SK-N-SH (cell line): ENCODE measurements around the gene GALNT18. TPM values are rescaled to one million over a fixed set of nuclear protein-coding genes. Genes with fewer than 3 reads are reported as not detected.

ENCODE experiments used
- CTCF ChIA-PET: fragments of 300-600, 350-600 bp; formaldehyde crosslinking; extraction: SDS; loops from one replicate; lab custom pipeline; 2021; lab: Yijun Ruan, JAX
- POLR2A ChIA-PET: fragments of 350-600 bp; sonication (Branson Sonifier 250); formaldehyde crosslinking; extraction: SDS; loops from one replicate; lab custom pipeline; 2020; ENCODE audit warnings: antibody characterized with exemption, inconsistent platforms; lab: Yijun Ruan, JAX
- DNase-seq: peaks from one replicate; pipeline ENCODE4 v3.0.0; 2012
- H2AFZ ChIP-seq: fragments of 200-600 bp; sonication (generic); 2 replicates; pipeline ENCODE4 v1.8.1; 2016; ENCODE audit warnings: antibody characterized with exemption, mild to moderate bottlenecking, low read depth
- H3F3A ChIP-seq: fragments of 200-600 bp; sonication (generic); replicated peaks from 2 replicates; pipeline ENCODE3; 2016; ENCODE audit warnings: antibody characterized with exemption, mild to moderate bottlenecking; ENCODE audit not compliant: insufficient read depth
- H3K27ac ChIP-seq, 2 experiments: fragments of 200-500 bp in 1 of 2; fragments of 200-600 bp in 1 of 2; sonication (Bioruptor generic) in 1 of 2; sonication (generic), shearing (Covaris generic) in 1 of 2; 2 replicates each; pipeline versions ENCODE4 v1.5.1 to v1.6.1; 2014 to 2016; ENCODE audit warnings: low read depth in 2 of 2, inconsistent platforms in 1 of 2, low read length in 1 of 2, mild to moderate bottlenecking in 1 of 2, mixed read lengths in 1 of 2
- H3K27me3 ChIP-seq: fragments of 200-600 bp; sonication (generic), shearing (Covaris generic); 2 replicates; pipeline ENCODE4 v1.6.1; 2016; ENCODE audit warnings: mixed run types; ENCODE audit not compliant: insufficient read depth
- H3K36me3 ChIP-seq, 2 experiments: fragments of 200-500 bp in 1 of 2; fragments of 200-600 bp in 1 of 2; sonication (Bioruptor generic) in 1 of 2; sonication (generic) in 1 of 2; replicated peaks in 1 of 2; 2 replicates each; pipeline versions ENCODE3 to v1.5.1; 2014 to 2016; ENCODE audit warnings: low read length in 1 of 2, mild to moderate bottlenecking in 1 of 2; ENCODE audit not compliant: insufficient read depth in 2 of 2, control insufficient read depth in 1 of 2
- H3K4me1 ChIP-seq, 2 experiments: fragments of 200-500 bp in 1 of 2; fragments of 200-600 bp in 1 of 2; sonication (Bioruptor generic) in 1 of 2; sonication (generic), shearing (Covaris generic) in 1 of 2; 2 replicates each; pipeline versions ENCODE4 v1.5.1 to v1.6.1; 2014 to 2016; ENCODE audit warnings: low read depth in 1 of 2, low read length in 1 of 2, mixed run types in 1 of 2; ENCODE audit not compliant: insufficient read depth in 2 of 2, control insufficient read depth in 1 of 2
- H3K4me2 ChIP-seq: fragments of 200-600 bp; sonication (generic), shearing (Covaris generic); 2 replicates; pipeline ENCODE4 v1.6.1; 2017; ENCODE audit warnings: mixed run types
- H3K4me3 ChIP-seq, 2 experiments: fragments of 200-500 bp in 1 of 2; fragments of 200-600 bp in 1 of 2; sonication (Bioruptor generic) in 1 of 2; sonication (generic), shearing (Covaris generic) in 1 of 2; 2 replicates each; pipeline versions ENCODE4 v1.5.1 to v1.8.1; 2014 to 2016; ENCODE audit warnings: low read depth in 2 of 2, inconsistent platforms in 1 of 2, low read length in 1 of 2, mild to moderate bottlenecking in 1 of 2, mixed read lengths in 1 of 2, moderate library complexity in 1 of 2
- H3K79me2 ChIP-seq: fragments of 200-600 bp; sonication (generic); 2 replicates; pipeline ENCODE4 v1.8.1; 2017; ENCODE audit warnings: mild to moderate bottlenecking; ENCODE audit not compliant: insufficient read depth
- H3K9ac ChIP-seq: fragments of 200-600 bp; sonication (generic); 2 replicates; pipeline ENCODE4 v1.6.1; 2017; ENCODE audit warnings: mixed run types
- H3K9me2 ChIP-seq: fragments of 200-600 bp; sonication (generic); 2 replicates; pipeline ENCODE4 v1.6.1; 2017; ENCODE audit warnings: mixed run types
- H3K9me3 ChIP-seq: fragments of 200-600 bp; sonication (generic); 2 replicates; pipeline ENCODE4 v1.6.1; 2017; ENCODE audit warnings: mixed run types, mild to moderate bottlenecking, moderate library complexity
- H4K20me1 ChIP-seq: fragments of 200-600 bp; sonication (generic); 2 replicates; pipeline ENCODE4 v1.6.1; 2017; ENCODE audit warnings: mild to moderate bottlenecking, mixed run types; ENCODE audit not compliant: insufficient read depth
- ELF1 ChIP-seq: IDR thresholded peaks from 2 replicates; pipeline ENCODE4 v1.4.0; 2012
- EP300 ChIP-seq, 2 experiments: IDR thresholded peaks; 2 replicates each; pipeline versions ENCODE4 v1.4.0 to v1.6.1; 2012; ENCODE audit warnings: borderline replicate concordance in 1 of 2, low read depth in 1 of 2, low read length in 1 of 2
- GABPA ChIP-seq: IDR thresholded peaks from 2 replicates; pipeline ENCODE4 v1.4.0; 2012; ENCODE audit warnings: low read depth, mild to moderate bottlenecking
- IRF3 ChIP-seq: fragments of 150-350 bp; IDR thresholded peaks from 2 replicates; pipeline ENCODE4 v1.6.1; 2016; ENCODE audit warnings: mild to moderate bottlenecking, low read depth, low read length
- NFIC ChIP-seq: IDR thresholded peaks from 2 replicates; pipeline ENCODE4 v1.4.0; 2012; ENCODE audit warnings: borderline replicate concordance
- NRF1 ChIP-seq: IDR thresholded peaks from 2 replicates; pipeline ENCODE4 v1.6.1; 2012; ENCODE audit warnings: low read depth, mild to moderate bottlenecking, low read length
- PBX3 ChIP-seq: IDR thresholded peaks from 2 replicates; pipeline ENCODE4; 2012
- POLR2AphosphoS5 ChIP-seq: IDR thresholded peaks from 2 replicates; pipeline ENCODE4 v1.6.1; 2012; ENCODE audit warnings: low read depth, low read length
- RCOR1 ChIP-seq: fragments of 150-350 bp; IDR thresholded peaks from 2 replicates; pipeline ENCODE4 v1.6.1; 2017; ENCODE audit warnings: antibody characterized with exemption, low read length
- RXRA ChIP-seq: IDR thresholded peaks from 2 replicates; pipeline ENCODE4 v1.4.0; 2012; ENCODE audit warnings: low read depth, mild to moderate bottlenecking, borderline replicate concordance
- SMC3 ChIP-seq: IDR thresholded peaks from 2 replicates; pipeline ENCODE4 v1.6.1; 2012; ENCODE audit warnings: low read depth, low read length, improper control_type of control experiment
- USF2 ChIP-seq: fragments of 150-350 bp; IDR thresholded peaks from 2 replicates; pipeline ENCODE4 v1.6.1; 2017; ENCODE audit warnings: antibody characterized with exemption, low read length, low read depth, borderline replicate concordance
- ZBTB33 ChIP-seq: IDR thresholded peaks from 2 replicates; pipeline ENCODE4 v1.4.0; 2012; ENCODE audit warnings: low read depth, borderline replicate concordance
- WGBS: methylation state at CpG from one replicate; pipeline ENCODE4 v1.1.6; 2017; ENCODE audit warnings: low lambda C conversion rate; 5-methylcytosine and 5-hydroxymethylcytosine counted together
- polyA plus RNA-seq, 3 experiments: library from polyadenylated mRNA; depleted of rRNA; stranded (reverse); fragments of >200 nt; gene quantifications; 2 replicates each; pipeline ENCODE4 v1.2.3, GENCODE V29; 2012

The GALNT18 gene
- polyA plus RNA-seq, 1 of the 3 experiments (the other 2 are of a cell fraction): 0.64 TPM

- H3K4me2 ChIP-seq: no peak overlapping the region
- ChIA-PET CTCF (interaction anchor here (0.8 to 1.0 kb wide), 2 partner anchors 18 to 274 kb away, joined by 3 read pairs; no protein-coding TSS in a partner anchor), POLR2A (no interaction called here)
- no peaks in the 10 kb centered on the region for H3K27me3 ChIP-seq
- no peak overlapping the region for H3K4me3 ChIP-seq
- WGBS: 67% methylated on average over 13 of the region's 14 CpGs
- no peak overlapping the region for H2AFZ ChIP-seq
- H4K20me1 ChIP-seq: no peaks in the 10 kb centered on the region
- H3K27ac ChIP-seq: no peak overlapping the region
- H3K9ac ChIP-seq: no peak overlapping the region
- no peak for DNase-seq
- H3K4me1 ChIP-seq: peaks cover 0 to 17% of the 10 kb centered on the region in 2 experiments; a peak in 1 of 4 replicates
- no peaks in the 10 kb centered on the region for H3K36me3 ChIP-seq
- H3K9me2 ChIP-seq: no peaks in the 10 kb centered on the region
- no peaks in the 10 kb centered on the region for H3F3A ChIP-seq
- no peaks in the 10 kb centered on the region for H3K79me2 ChIP-seq
- TF ChIP-seq POLR2AphosphoS5 (no peak), GABPA (no peak), NRF1 (no peak), RXRA (no peak), USF2 (no peak)
- H3K9me3 ChIP-seq: no peaks in the 10 kb centered on the region
Measured at GRCh38 chr11:11569936-11570491, 51.8 kb downstream of the GALNT18 start.

GRCh38 chr11:11568651-11569229 is 53.1 kb downstream of the GALNT18 start:
- CTCF ChIA-PET: no interaction called here

GRCh38 chr11:11567936-11568650 is 53.7 kb downstream of the GALNT18 start:
- Histone ChIP-seq H3K9me3 (no peaks in the 10 kb centered on the region), H3F3A (no peaks in the 10 kb centered on the region), H3K27me3 (no peaks in the 10 kb centered on the region), H3K27ac (no peak overlapping the region), H3K4me2 (no peak overlapping the region), H3K9me2 (no peaks in the 10 kb centered on the region), H3K9ac (no peak overlapping the region), H3K36me3 (no peaks in the 10 kb centered on the region), H3K4me1 (peaks cover 0 to 14% of the 10 kb centered on the region in 2 experiments; a peak in 1 of 4 replicates), H3K79me2 (no peaks in the 10 kb centered on the region), H4K20me1 (no peaks in the 10 kb centered on the region), H2AFZ (no peak overlapping the region), H3K4me3 (no peak overlapping the region)
- WGBS: 57% methylated on average over 7 of the region's 7 CpGs
- DNase-seq: no peak
- ChIA-PET CTCF (no interaction called here), POLR2A (no interaction called here)
- TF ChIP-seq USF2: no peak
- TF ChIP-seq IRF3: no peak
- no peak for TF ChIP-seq NRF1
- TF ChIP-seq EP300 (IDR thresholded peaks at IDR 0.05; ENCODE audit: borderline replicate concordance in 1 of 2, low read depth in 1 of 2, low read length in 1 of 2): no peak
- TF ChIP-seq PBX3: no peak
- TF ChIP-seq NFIC: no peak
- TF ChIP-seq ZBTB33: no peak
- TF ChIP-seq RCOR1: no peak

More at GRCh38 chr11:11568651-11569229, 53.1 kb downstream of the GALNT18 start:
- Histone ChIP-seq H3K9me3 (no peaks in the 10 kb centered on the region), H3F3A (no peaks in the 10 kb centered on the region), H3K9me2 (no peaks in the 10 kb centered on the region), H2AFZ (no peak overlapping the region), H3K79me2 (no peaks in the 10 kb centered on the region), H3K36me3 (no peaks in the 10 kb centered on the region), H3K27me3 (no peaks in the 10 kb centered on the region), H3K9ac (no peak overlapping the region), H4K20me1 (no peaks in the 10 kb centered on the region), H3K4me3 (no peak overlapping the region), H3K4me1 (peaks cover 0 to 13% of the 10 kb centered on the region in 2 experiments; a peak in 1 of 4 replicates), H3K27ac (no peak overlapping the region), H3K4me2 (no peak overlapping the region)
- 50% methylated on average over 3 of the region's 3 CpGs for WGBS
- no peak for DNase-seq
- TF ChIP-seq ELF1: no peak
- TF ChIP-seq SMC3: no peak
- POLR2A ChIA-PET: interaction anchor here (0.6 kb wide), 1 partner anchor 20 kb away, joined by 5 read pairs; no protein-coding TSS in a partner anchor
